NK-92 (cell line): ENCODE data around the gene SPZ1.
"Not testable (repeated sequence)": the region's sequence is repeated elsewhere in the genome, so short reads cannot be mapped to it uniquely, and the experiment has no call there.

ENCODE experiments used
- DNase-seq: peaks from one replicate; lab custom pipeline; 2025; ENCODE audit not compliant: unreplicated experiment; lab: John Stamatoyannopoulos, UW

SPZ1 gene, protein sequence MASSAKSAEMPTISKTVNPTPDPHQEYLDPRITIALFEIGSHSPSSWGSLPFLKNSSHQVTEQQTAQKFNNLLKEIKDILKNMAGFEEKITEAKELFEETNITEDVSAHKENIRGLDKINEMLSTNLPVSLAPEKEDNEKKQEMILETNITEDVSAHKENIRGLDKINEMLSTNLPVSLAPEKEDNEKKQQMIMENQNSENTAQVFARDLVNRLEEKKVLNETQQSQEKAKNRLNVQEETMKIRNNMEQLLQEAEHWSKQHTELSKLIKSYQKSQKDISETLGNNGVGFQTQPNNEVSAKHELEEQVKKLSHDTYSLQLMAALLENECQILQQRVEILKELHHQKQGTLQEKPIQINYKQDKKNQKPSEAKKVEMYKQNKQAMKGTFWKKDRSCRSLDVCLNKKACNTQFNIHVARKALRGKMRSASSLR

DNA sequence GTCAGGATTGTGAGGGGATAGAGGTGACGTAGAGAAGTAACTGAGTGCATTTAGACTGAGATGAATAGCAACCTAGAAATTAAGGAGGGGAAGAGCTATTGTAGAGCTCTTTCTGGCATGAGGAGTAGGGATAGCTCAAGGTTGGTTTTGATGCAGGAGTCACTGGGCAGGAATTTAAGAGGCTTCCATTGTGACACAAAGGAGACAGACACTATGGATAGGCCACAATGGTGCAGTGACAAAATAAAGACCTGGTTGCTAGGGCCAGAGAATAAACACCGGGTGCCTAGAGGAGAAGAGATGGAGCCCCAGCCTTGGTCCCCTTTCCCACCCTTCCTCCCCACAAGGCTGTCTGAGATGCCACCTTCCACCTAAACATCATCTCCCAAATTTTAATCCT is at the start of gene SPZ1:
Gene SPZ1, plus strand, starts transcription at position 301 of the 400 bp plus-strand sequence. CDS start 214 bp downstream, outside the sequence.
- DNase-seq: no peak

DNA sequence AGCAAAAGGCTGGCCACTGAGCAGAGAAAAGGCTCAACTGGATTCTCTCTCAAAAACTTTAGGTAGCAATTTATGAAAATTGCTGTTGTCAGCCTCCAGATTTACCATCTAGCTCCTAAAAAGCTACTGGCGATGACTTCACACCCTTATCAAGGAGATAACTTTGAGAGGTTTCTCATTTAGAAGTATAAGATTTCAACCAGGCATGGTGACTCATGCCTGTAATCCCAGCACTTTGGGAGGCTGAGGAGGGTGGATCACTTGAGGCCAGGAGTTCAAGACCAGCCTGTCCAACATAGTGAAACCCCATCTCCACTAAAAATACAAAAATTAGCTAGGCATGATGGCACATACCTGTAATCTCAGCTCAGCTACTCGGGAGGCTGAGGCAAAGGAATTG is 49.3 kb upstream of the SPZ1 start:
- not testable (repeated sequence) for DNase-seq

DNA sequence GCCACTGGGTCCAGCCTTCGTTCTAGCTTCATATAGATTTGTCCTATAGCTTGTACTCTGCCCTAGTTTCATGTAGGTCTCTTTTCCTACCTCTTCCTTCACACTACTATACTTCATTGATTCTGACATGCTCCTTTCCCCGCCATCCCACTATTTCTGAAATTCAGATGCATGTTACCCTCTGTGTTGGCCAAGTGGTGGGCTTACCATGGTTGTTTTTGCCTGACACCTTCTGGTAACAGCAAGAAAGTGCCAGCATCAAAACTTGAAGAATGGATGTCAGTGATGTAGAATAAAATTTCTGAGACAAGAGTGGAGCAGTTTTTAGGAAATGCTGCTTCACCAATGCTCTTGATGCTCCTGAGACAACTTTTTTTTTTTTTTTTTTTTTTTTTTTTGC is 44.5 kb upstream of the SPZ1 start:
- no peak for DNase-seq

GRCh38 chr5:80276186-80276585 is 43.6 kb upstream of the SPZ1 start:
- no peak for DNase-seq

DNA sequence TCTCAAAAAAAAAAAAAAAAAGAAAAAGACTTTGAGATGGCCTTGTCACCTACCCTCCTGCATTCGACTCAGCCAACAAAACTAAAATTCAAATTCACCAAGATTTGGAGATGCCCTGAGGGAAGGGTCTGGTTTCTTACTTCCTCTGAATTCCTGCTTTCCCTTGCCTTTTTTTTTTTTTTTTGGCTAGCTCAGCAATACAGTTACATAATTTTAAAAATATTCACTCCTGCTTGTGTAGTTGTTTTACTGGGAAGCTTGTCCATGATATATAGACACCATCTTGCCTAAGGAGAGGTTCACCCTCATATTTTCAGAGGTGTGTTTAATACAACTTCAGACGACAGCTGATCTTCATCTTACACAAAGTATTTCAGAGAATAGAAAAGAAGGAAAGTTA is 42.6 kb upstream of the SPZ1 start:
- no peak for DNase-seq

GRCh38 chr5:80282054-80282453 is 37.7 kb upstream of the SPZ1 start:
- DNase-seq: no peak

DNA sequence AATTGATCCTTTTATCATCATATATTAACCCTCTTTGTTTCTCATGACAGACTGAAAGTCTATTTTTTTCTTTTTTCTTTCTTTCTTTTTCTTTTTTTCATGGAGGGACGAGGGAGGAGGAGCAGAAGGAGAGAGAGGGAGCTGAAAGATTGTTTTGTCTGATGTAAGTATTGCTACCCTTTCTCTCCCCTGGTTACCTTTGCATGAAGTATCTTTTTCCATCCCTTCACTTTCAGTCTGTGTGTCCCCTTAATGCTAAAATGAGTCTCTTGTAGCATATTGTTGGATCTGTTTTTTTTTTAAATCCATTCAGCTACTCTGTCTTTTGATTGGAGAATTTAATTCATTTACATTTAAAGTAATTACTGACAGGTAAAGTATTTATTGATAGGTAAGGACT is 36.4 kb upstream of the SPZ1 start:
- DNase-seq: no peak

GRCh38 chr5:80284720-80285119 is 35.1 kb upstream of the SPZ1 start:
- DNase-seq: no peak

GRCh38 chr5:80288177-80288576 is 31.6 kb upstream of the SPZ1 start:
- no peak for DNase-seq

GRCh38 chr5:80289320-80289719 is 30.5 kb upstream of the SPZ1 start:
- no peak for DNase-seq

DNA sequence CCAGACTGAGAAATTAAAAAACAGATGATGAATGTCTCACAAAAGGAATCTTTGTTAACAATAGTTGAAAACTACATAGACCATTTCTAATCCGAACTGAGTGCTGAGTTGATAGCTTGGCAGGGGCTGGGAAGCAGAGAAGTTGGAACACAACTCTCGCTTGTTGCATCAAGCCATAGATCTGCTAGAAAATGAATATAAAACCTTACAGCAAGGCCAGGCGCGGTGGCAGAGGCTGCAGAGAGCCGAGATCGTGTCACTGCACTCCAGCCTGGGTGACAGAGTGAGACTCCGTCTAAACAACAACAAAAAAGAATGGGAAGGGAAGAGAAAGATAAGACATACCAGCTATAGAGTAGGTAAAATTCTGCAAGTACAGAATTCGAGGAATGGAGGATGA is 28.0 kb upstream of the SPZ1 start:
- DNase-seq: no peak

DNA sequence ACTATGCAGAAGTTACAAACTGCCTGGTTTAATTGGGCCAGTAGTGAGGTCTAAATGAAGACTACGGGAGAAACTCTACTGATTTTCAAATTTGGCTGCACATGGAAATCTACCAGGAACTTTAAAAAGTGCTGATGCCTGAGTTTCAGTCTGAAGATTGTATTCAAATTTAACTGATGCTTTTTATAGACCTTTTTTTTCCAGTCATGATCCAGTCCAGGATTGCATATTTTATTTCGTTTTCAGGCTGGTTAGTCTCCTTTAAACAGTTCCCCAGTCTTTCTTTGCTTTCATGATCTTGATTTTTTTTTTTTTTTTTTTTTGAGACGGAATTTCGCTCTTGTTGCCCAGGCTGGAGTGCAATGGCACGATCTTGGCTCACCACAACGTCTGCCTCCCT is 23.7 kb upstream of the SPZ1 start:
- no peak for DNase-seq

GRCh38 chr5:80299601-80300000 is 20.2 kb upstream of the SPZ1 start:
- no peak for DNase-seq

- DNase-seq: no peak
Observed at GRCh38 chr5:80300125-80300524, 19.7 kb upstream of the SPZ1 start.

DNA sequence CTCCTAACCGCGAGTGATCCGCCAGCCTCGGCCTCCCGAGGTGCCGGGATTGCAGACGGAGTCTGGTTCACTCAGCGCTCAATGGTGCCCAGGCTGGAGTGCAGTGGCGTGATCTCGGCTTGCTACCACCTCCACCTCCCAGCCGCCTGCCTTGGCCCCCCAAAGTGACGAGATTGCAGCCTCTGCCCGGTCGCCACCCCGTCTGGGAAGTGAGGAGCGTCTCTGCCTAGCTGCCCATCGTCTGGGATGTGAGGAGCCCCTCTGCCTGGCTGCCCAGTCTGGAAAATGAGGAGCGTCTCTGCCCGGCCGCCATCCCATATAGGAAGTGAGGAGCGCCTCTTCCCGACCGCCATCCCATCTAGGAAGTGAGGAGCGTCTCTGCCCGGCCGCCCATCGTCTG is 19.0 kb upstream of the SPZ1 start:
- not testable (repeated sequence) for DNase-seq

DNA sequence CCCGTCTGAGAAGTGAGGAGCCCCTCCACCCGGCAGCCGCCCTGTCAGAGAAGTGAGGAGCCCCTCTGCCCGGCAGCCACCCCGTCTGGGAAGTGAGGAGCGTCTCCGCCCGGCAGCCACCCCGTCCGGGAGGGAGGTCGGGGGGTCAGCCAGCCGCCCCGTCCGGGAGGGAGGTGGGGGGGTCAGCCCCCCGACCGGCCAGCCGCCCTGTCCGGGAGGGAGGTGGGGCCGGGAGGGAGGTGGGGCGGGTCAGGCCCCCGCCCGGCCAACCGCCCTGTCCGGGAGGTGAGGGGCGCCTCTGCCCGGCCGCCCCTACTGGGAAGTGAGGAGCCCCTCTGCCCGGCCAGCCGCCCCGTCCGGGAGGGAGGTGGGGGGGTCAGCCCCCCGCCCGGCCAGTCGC is 18.5 kb upstream of the SPZ1 start:
- not testable (repeated sequence) for DNase-seq

DNA sequence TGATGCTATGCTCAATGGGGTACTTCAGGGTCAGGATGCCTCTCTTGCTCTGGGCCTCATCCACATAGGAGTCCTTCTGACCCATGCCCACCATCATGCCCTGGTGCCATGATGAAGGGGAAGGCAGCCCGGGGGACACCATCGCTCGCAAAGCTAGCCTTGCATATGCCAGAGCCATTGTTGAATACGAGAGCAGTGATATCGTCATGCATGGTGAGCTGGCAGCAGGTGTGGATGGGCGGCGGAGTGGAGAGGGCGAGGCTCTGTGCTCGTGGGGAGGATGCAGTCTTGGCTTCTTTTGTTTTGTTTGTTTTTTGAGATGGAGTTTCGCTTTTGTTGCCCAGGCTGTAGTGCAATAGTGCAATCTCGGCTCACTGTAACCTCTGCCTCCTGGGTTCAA is 17.2 kb upstream of the SPZ1 start:
- no peak for DNase-seq

- no peak for DNase-seq
Observed at GRCh38 chr5:80308526-80308925, 11.3 kb upstream of the SPZ1 start.

DNA sequence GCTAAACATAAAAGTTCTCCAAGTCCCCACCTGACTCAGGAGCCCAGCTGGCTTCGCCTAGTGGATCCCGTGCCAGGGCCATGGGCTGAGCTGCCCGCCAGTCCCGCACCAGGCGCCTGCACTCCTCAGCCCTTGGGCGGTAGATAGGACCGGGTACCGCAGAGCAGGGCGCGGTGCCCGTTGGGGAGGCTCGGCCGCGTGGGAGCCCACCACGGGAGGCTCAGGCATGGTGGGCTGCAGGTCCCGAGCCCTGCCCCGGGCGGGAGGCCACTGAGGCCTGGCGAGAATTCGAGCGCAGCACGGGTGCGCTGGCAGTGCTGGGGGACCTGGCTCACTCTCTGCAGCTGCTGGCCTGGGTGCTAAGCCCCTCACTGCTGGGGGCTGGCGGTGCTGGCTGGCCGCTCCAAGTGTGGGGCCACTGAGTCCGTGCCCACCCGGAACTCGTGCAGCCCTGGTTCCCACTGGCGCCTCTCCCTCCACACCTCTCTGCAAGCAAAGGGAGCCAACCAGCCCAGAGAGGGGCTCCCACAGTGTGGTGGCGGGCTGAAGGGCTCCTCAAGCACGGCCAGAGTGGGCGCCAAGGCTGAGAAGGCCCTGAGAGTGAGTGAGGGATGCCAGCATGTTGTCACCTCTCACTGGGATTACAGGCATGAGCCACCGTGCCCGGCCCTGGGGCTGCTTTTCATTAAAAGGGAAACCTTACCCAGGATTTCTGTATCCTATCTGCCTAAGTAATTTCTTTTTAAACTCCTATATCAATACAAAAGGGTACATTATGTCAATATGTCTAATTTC is 9.7 kb upstream of the SPZ1 start:
- DNase-seq: no peak

DNA sequence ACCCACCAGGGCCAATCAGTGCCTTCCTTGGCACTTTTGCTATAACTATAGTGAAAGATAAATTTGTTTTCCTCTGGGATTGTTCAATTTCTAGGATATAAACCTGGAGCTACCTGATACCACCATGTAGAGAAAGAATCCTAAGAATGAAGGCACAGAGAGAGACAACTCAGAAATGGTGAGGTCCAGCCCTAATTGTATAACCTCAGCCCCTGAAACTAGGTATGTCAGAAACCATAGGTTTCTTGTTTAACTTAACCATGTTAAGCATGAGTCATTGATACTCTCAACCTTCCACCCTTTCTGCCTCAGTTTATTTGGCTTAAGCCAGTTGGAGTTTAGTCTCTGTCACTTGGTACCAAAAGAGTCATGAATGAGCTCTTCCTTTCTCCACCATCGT is 4.6 kb upstream of the SPZ1 start:
- no peak for DNase-seq

DNA sequence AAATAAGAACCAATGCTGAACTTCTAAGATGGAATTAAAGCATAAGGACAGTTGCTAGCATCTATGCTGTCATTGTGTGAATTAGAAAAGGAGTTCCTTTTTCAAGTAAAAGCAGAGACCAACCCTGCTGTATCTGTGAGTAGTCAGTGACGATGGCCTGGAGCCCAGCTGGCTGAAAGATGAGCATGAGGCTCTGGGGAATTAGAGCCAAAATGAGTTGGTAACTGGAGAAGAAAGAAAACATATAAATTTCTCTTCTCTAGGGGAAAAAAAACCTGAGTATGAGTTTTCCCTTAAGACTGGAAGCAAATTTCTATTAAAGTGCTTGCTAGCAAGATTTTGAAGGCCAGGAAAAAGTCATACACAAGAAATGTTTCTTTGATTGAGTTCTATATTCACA is 1.6 kb upstream of the SPZ1 start:
- DNase-seq: no peak

DNA sequence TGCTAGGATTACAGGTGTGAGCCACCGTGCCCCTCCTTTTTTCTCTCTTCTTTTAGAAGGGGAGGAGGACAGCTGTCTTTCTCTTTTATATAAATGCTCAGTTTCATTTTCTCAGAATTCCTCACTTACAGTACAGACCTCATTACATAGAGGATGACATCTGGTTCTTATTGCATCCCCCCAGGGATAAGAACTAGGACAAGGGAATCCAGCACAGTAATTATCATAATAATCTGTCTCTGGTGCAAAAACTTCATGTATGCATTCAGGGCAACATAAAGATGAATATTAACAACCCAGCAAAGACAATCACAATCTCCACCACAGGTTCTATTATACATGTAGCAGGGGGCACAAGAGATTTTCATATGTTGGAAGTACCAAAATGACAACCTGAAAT is 5.1 kb downstream of the SPZ1 start:
- no peak for DNase-seq
